A549 (cell line): ENCODE measurements around the gene GRM4. TPM values are rescaled to one million over a fixed set of nuclear protein-coding genes. Genes with fewer than 3 reads are reported as not detected.

Experiments
- ATAC-seq, 2 experiments: fragments of 200-7000 bp in 1 of 2; fragments of >200 bp in 1 of 2; cut with Nextera tagmentation in 1 of 2; cut with Tn5 transposase in 1 of 2; 3 replicates each; pipeline versions ENCODE4 v1.8.0 to v1.9.1; 2018 to 2020; ENCODE audit warnings: mild to moderate bottlenecking in 1 of 2, moderate library complexity in 1 of 2
- CTCF ChIA-PET: fragments of 300-600 bp; sonication (Branson Sonifier 250); formaldehyde crosslinking; extraction: SDS; loops from one replicate; lab custom pipeline; 2021; ENCODE audit warnings: antibody characterized with exemption, inconsistent platforms; lab: Yijun Ruan, JAX
- POLR2A ChIA-PET: fragments of 350-600 bp; formaldehyde crosslinking; extraction: SDS; loops from one replicate; lab custom pipeline; 2021; ENCODE audit warnings: antibody characterized with exemption, inconsistent platforms; lab: Yijun Ruan, JAX
- DNase-seq, 2 experiments: peaks; one replicate each; pipeline versions ENCODE4 v3.0.0 to v3.0.0-alpha.2; 2011 to 2016; ENCODE audit warnings: low read depth in 1 of 2, low spot score in 1 of 2
- FAIRE-seq: peaks from 2 replicates; lab custom pipeline; 2011; peaks lifted over from hg19 to GRCh38; lab: Jason Lieb, UNC
- H3K27ac ChIP-seq, 2 experiments: fragments of >200 bp; sonication (Bioruptor Twin); formaldehyde crosslinking; 3 replicates each; pipeline ENCODE4 v1.5.1; 2016 to 2017
- H3K4me1 ChIP-seq: fragments of >200 bp; sonication (Bioruptor Twin); formaldehyde crosslinking; 3 replicates; pipeline ENCODE4 v1.6.1; 2016
- H3K4me2 ChIP-seq: fragments of >200 bp; sonication (Bioruptor Twin); formaldehyde crosslinking; 3 replicates; pipeline ENCODE4 v1.6.1; 2016
- H3K4me3 ChIP-seq: fragments of >200 bp; sonication (Bioruptor Twin); formaldehyde crosslinking; 3 replicates; pipeline ENCODE4 v1.5.1; 2016
- H3K9me3 ChIP-seq: fragments of >200 bp; sonication (Bioruptor Twin); formaldehyde crosslinking; 3 replicates; pipeline ENCODE4 v1.6.1; 2016
- CBX2 ChIP-seq: fragments of 200-600 bp; sonication (generic); IDR thresholded peaks from 2 replicates; pipeline ENCODE4 v1.6.1; 2016; ENCODE audit warnings: low read depth, mild to moderate bottlenecking, borderline replicate concordance
- CBX8 ChIP-seq: fragments of 200-600 bp; sonication (generic); IDR thresholded peaks from 2 replicates; pipeline ENCODE4 v1.6.1; 2016
- CEBPB ChIP-seq, 2 experiments: fragments of >200 bp in 1 of 2; sonication (Bioruptor Twin) in 1 of 2; formaldehyde crosslinking in 1 of 2; IDR thresholded peaks; 2 replicates each; pipeline ENCODE4 v1.6.1; 2012 to 2016
- CHD2 ChIP-seq: fragments of 150-350 bp; IDR thresholded peaks from 2 replicates; pipeline ENCODE4 v1.6.1; 2014; ENCODE audit warnings: low read length; ENCODE audit not compliant: partially characterized antibody
- CHD4 ChIP-seq: fragments of 200-600 bp; sonication (generic); IDR thresholded peaks from 2 replicates; pipeline ENCODE4 v1.6.1; 2016; ENCODE audit warnings: antibody characterized with exemption, mild to moderate bottlenecking, borderline replicate concordance
- FOSL2 ChIP-seq, 2 experiments: fragments of 450-650 bp in 1 of 2; fragments of >200 bp in 1 of 2; sonication (Bioruptor Twin) in 1 of 2; formaldehyde crosslinking; IDR thresholded peaks; 2 replicates each; pipeline versions ENCODE4 v1.5.0 to v1.6.1; 2016 to 2020; ENCODE audit warnings: mild to moderate bottlenecking in 1 of 2, moderate library complexity in 1 of 2
- GATA3 ChIP-seq: IDR thresholded peaks from 2 replicates; pipeline ENCODE4 v1.6.1; 2012; ENCODE audit warnings: borderline replicate concordance
- HDAC2 ChIP-seq: fragments of 200-600 bp; sonication (generic); IDR thresholded peaks from 2 replicates; pipeline ENCODE4 v1.6.1; 2016
- JUN ChIP-seq, 2 experiments: fragments of >200 bp; sonication (Bioruptor Twin); formaldehyde crosslinking; IDR thresholded peaks; 2 replicates in 1 of 2; 3 replicates in 1 of 2; pipeline ENCODE4 v1.6.1; 2016 to 2017
- JUNB ChIP-seq: fragments of >200 bp; sonication (Bioruptor Twin); formaldehyde crosslinking; IDR thresholded peaks from 2 replicates; pipeline ENCODE4 v1.6.1; 2016
- MAFK ChIP-seq: fragments of 450-650 bp; IDR thresholded peaks from 2 replicates; pipeline ENCODE4 v1.6.1; 2014; ENCODE audit not compliant: partially characterized antibody
- MAZ ChIP-seq: fragments of 150-350 bp; IDR thresholded peaks from 2 replicates; pipeline ENCODE4 v1.6.1; 2014; ENCODE audit warnings: antibody characterized with exemption, low read depth, low read length, borderline replicate concordance
- MYC ChIP-seq: IDR thresholded peaks from 2 replicates; pipeline ENCODE4 v1.6.1; 2012; ENCODE audit warnings: mild to moderate bottlenecking, inconsistent platforms, low read length, improper control_type of control experiment, borderline replicate concordance
- NFE2L2 ChIP-seq: fragments of 150-350 bp; conservative IDR thresholded peaks from 2 replicates; pipeline ENCODE4 v1.6.1; 2014; ENCODE audit warnings: low read length
- NPAS2 ChIP-seq: fragments of 250-450 bp; sonication (Bioruptor Pico); IDR thresholded peaks from 2 replicates; pipeline ENCODE4 v1.8.0; 2022; ENCODE audit warnings: mild to moderate bottlenecking, moderate library complexity, borderline replicate concordance
- NR3C1 ChIP-seq: fragments of >200 bp; sonication (Bioruptor Twin); formaldehyde crosslinking; IDR thresholded peaks from 3 replicates; pipeline ENCODE4 v1.6.1; 2017
- POLR2AphosphoS2 ChIP-seq: conservative IDR thresholded peaks from 2 replicates; pipeline ENCODE4 v1.6.1; 2012; ENCODE audit warnings: low read length, improper control_type of control experiment, inconsistent platforms
- RAD21 ChIP-seq, 2 experiments: fragments of >200 bp in 1 of 2; sonication (Bioruptor Twin) in 1 of 2; formaldehyde crosslinking in 1 of 2; IDR thresholded peaks in 1 of 2; conservative IDR thresholded peaks in 1 of 2; 2 replicates in 1 of 2; 3 replicates in 1 of 2; pipeline ENCODE4 v1.6.1; 2012 to 2018; ENCODE audit warnings: inconsistent platforms in 1 of 2
- REST ChIP-seq: fragments of 200-600 bp; sonication (generic); IDR thresholded peaks from 2 replicates; pipeline ENCODE4 v1.6.1; 2016; ENCODE audit warnings: antibody characterized with exemption, mild to moderate bottlenecking, moderate library complexity
- RFX5 ChIP-seq: fragments of 450-650 bp; IDR thresholded peaks from 2 replicates; pipeline ENCODE4 v1.7.1; 2014; ENCODE audit warnings: antibody characterized with exemption, mild to moderate bottlenecking, moderate library complexity
- SREBF2 ChIP-seq: fragments of 450-650 bp; IDR thresholded peaks from 2 replicates; pipeline ENCODE4 v1.6.1; 2014; ENCODE audit warnings: mild to moderate bottlenecking, moderate library complexity
- TP53 ChIP-seq: fragments of 250-450 bp; sonication (Bioruptor Pico); IDR thresholded peaks from 2 replicates; pipeline ENCODE4 v1.5.0; 2021; ENCODE audit warnings: mild to moderate bottlenecking, moderate library complexity
- ZC3H11A ChIP-seq: fragments of 450-650 bp; IDR thresholded peaks from 2 replicates; pipeline ENCODE4 v1.6.1; 2014; ENCODE audit warnings: antibody characterized with exemption, mild to moderate bottlenecking
- whole genome bisulfite sequencing: methylation state at CpG from one replicate; pipeline ENCODE4 v1.1.6; 2017; ENCODE audit errors: missing lambda C conversion rate; 5-methylcytosine and 5-hydroxymethylcytosine counted together
- polyA plus RNA-seq, 4 experiments: library from polyadenylated mRNA; depleted of rRNA in 3 of 4; stranded (reverse); fragments of >200 nt; fragmentation: RNase III in 1 of 4; extraction: RNeasy Plus Mini Kit Qiagen cat#74134 plus additional on column Dnase treatment in 1 of 4; gene quantifications; 2 replicates in 3 of 4; 3 replicates in 1 of 4; pipeline ENCODE4 v1.2.3, GENCODE V29; 2011 to 2017
- TF ChIP-seq, protein P1 (sequence below): fragments of 450-650 bp; IDR thresholded peaks from 2 replicates; pipeline ENCODE4 v1.6.1; 2014; ENCODE audit warnings: antibody characterized with exemption
- TF ChIP-seq, protein P2 (sequence below): IDR thresholded peaks from 2 replicates; pipeline ENCODE4 v1.6.1; 2012
- TF ChIP-seq, protein P3 (sequence below): fragments of >200 bp; sonication (Bioruptor Twin); formaldehyde crosslinking; IDR thresholded peaks from 2 replicates; pipeline ENCODE4 v1.6.1; 2016
- TF ChIP-seq, protein P4 (sequence below): IDR thresholded peaks from 2 replicates; pipeline ENCODE4 v1.6.1; 2012; ENCODE audit warnings: low read depth, borderline replicate concordance

The GRM4 gene
- polyA plus RNA-seq, 2 of the 4 experiments (the other 2 are of a cell fraction) = 0.05 TPM

GRCh38 chr6:34150766-34151165, 4.9 kb upstream of the GRM4 start:
- CTCF ChIA-PET = interaction anchor here (7.3 kb wide), 1 partner anchor 381 kb away, joined by 100 read pairs; no protein-coding TSS in a partner anchor
- DNase-seq = no peak
- TF ChIP-seq ZC3H11A = no peak
- TF ChIP-seq, protein P1, sequence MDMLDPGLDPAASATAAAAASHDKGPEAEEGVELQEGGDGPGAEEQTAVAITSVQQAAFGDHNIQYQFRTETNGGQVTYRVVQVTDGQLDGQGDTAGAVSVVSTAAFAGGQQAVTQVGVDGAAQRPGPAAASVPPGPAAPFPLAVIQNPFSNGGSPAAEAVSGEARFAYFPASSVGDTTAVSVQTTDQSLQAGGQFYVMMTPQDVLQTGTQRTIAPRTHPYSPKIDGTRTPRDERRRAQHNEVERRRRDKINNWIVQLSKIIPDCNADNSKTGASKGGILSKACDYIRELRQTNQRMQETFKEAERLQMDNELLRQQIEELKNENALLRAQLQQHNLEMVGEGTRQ = no peak
- no peak for TF ChIP-seq TP53 (CRISPR knock-in tag)
- no peak for TF ChIP-seq FOSL2 (IDR thresholded peaks at IDR 0.05)
- no peak for TF ChIP-seq FOSL2 (CRISPR knock-in tag; IDR thresholded peaks at IDR 0.05)
- no peak for TF ChIP-seq CBX2
- no peak for TF ChIP-seq CHD2
- TF ChIP-seq POLR2AphosphoS2 = no peak
- TF ChIP-seq, protein P2, sequence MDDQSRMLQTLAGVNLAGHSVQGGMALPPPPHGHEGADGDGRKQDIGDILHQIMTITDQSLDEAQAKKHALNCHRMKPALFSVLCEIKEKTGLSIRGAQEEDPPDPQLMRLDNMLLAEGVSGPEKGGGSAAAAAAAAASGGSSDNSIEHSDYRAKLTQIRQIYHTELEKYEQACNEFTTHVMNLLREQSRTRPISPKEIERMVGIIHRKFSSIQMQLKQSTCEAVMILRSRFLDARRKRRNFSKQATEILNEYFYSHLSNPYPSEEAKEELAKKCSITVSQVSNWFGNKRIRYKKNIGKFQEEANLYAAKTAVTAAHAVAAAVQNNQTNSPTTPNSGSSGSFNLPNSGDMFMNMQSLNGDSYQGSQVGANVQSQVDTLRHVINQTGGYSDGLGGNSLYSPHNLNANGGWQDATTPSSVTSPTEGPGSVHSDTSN = no peak
- TF ChIP-seq MYC = no peak
- TF ChIP-seq JUNB = no peak
- TF ChIP-seq, protein P3, sequence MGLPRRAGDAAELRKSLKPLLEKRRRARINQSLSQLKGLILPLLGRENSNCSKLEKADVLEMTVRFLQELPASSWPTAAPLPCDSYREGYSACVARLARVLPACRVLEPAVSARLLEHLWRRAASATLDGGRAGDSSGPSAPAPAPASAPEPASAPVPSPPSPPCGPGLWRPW = no peak
- no peak for TF ChIP-seq MAFK
- TF ChIP-seq NFE2L2 = no peak
- no peak for TF ChIP-seq GATA3
- no peak for TF ChIP-seq REST
- TF ChIP-seq SREBF2 = no peak
- no peak for TF ChIP-seq NR3C1
- TF ChIP-seq MAZ = no peak
- TF ChIP-seq, protein P4, sequence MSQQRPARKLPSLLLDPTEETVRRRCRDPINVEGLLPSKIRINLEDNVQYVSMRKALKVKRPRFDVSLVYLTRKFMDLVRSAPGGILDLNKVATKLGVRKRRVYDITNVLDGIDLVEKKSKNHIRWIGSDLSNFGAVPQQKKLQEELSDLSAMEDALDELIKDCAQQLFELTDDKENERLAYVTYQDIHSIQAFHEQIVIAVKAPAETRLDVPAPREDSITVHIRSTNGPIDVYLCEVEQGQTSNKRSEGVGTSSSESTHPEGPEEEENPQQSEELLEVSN = no peak
- TF ChIP-seq HDAC2 = no peak
- POLR2A ChIA-PET = no interaction called here
- Histone ChIP-seq H3K4me2 (no peak overlapping the region), H3K4me3 (no peak overlapping the region), H3K27ac (no peak overlapping the region), H3K4me1 (no peaks in the 10 kb centered on the region), H3K9me3 (no peaks in the 10 kb centered on the region)
- FAIRE-seq = no peak
- no peak for ATAC-seq
- 48% methylated on average over 8 of the region's 8 CpGs for whole genome bisulfite sequencing

DNA sequence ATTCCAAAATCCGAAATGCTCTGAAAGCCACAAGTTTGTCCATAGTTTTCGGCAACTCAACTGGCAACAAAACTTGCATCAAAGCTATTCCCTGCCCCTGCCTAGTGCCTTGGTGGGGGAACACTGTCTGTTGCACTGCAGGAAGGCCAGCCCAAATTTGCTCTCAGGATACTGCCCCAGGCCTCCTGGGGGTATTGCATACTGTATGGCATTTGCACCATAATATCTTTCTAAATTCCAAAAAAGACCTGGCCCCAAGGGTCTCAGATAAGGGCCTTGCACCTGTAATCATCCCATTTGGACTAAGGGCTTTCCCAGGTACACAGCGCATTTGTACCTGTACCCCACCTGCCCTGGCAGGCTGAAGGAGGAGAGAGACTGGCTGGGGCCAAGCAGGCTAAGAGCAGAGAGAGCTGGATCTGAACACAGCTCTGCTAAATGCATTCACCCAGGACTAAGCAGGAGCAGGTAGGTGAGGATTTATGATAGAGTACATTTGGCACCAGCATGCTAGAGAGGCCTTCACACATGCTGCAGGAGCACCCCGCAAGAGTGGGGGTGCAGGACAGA, 4.0 kb upstream of the GRM4 start:
- no peak for DNase-seq
- Histone ChIP-seq H3K27ac (no peak overlapping the region), H3K4me2 (no peak overlapping the region), H3K9me3 (no peaks in the 10 kb centered on the region), H3K4me3 (no peak overlapping the region), H3K4me1 (no peaks in the 10 kb centered on the region)
- no peak for ATAC-seq
- TF ChIP-seq TP53 (CRISPR knock-in tag) (no peak), POLR2AphosphoS2 (no peak), RFX5 (no peak), MAFK (no peak), NPAS2 (no peak), SREBF2 (no peak), NFE2L2 (no peak), CHD4 (no peak), RAD21 (conservative IDR thresholded peaks at IDR 0.05 in 1 of 2, IDR thresholded peaks at IDR 0.05 in 1 of 2) (no peak), JUN (IDR thresholded peaks at IDR 0.05) (no peak), JUNB (no peak), CHD2 (no peak), GATA3 (no peak), HDAC2 (no peak), CBX8 (no peak), CEBPB (IDR thresholded peaks at IDR 0.05) (no peak)
- POLR2A ChIA-PET = no interaction called here
- CTCF ChIA-PET = interaction anchor here (0.7 to 1.4 kb wide), 2 partner anchors 381 to 406 kb away, joined by 3 to 4 read pairs; no protein-coding TSS in a partner anchor
- 61% methylated on average over 3 of the region's 4 CpGs for WGBS
- no peak for FAIRE-seq
